Spinal cord (tissue), 10 donors: ENCODE results near the gene SHMT2. TPM values are rescaled to one million over a fixed set of nuclear protein-coding genes. Genes with fewer than 3 reads are reported as not detected.

ENCODE experiments used
- DNase-seq, 6 donors: peaks; one replicate each; pipeline versions ENCODE4 v3.0.0 to v3.0.0-alpha.2; 2013 to 2015; ENCODE audit warnings: low spot score in 6 of 6, low read depth in 4 of 6
- H3K27ac ChIP-seq: one replicate; pipeline ENCODE4 v1.5.1; 2013; ENCODE audit warnings: low read depth, low read length, control low read depth
- H3K27me3 ChIP-seq: one replicate; pipeline ENCODE4 v1.6.1; 2013; ENCODE audit warnings: low read length; ENCODE audit not compliant: control insufficient read depth, insufficient read depth
- H3K36me3 ChIP-seq: one replicate; pipeline ENCODE4 v1.6.1; 2013; ENCODE audit warnings: low read length; ENCODE audit not compliant: control insufficient read depth, insufficient read depth
- H3K4me1 ChIP-seq: one replicate; pipeline ENCODE4 v1.6.1; 2013; ENCODE audit warnings: low read length; ENCODE audit not compliant: control insufficient read depth, insufficient read depth
- H3K4me3 ChIP-seq: one replicate; pipeline ENCODE4 v1.5.1; 2013; ENCODE audit warnings: low read depth, low read length, control low read depth
- H3K9me3 ChIP-seq: one replicate; pipeline ENCODE4 v1.6.1; 2013; ENCODE audit warnings: low read length; ENCODE audit not compliant: control insufficient read depth, insufficient read depth
- WGBS: methylation state at CpG from one replicate; pipeline ENCODE4 v1.1.5; 2013; ENCODE audit warnings: missing lambda C conversion rate; ENCODE audit not compliant: insufficient coverage; 5-methylcytosine and 5-hydroxymethylcytosine counted together
- long read RNA-seq, 4 donors: transcript quantifications; one replicate each; lab custom pipeline, GENCODE V29; 2026
- polyA plus RNA-seq, 2 donors: library from polyadenylated mRNA; unstranded; fragments of 120-200 nt; gene quantifications; one replicate each; pipeline ENCODE4 v1.2.1, GENCODE V29; 2013; ENCODE audit not compliant: insufficient read length in 2 of 2
- total RNA-seq, 2 donors: library from RNA; depleted of rRNA in 1 of 2; stranded (reverse); fragments of 120-200 nt in 1 of 2; fragments of >200 nt in 1 of 2; gene quantifications; one replicate each; pipeline versions ENCODE4 v1.2.3 to v1.2.4, GENCODE V29; 2013 to 2014
- donor health status: healthy.

Gene SHMT2
- 10 to 100 TPM; 37.5 to 61.8 TPM for total RNA-seq
- 10 to 100 TPM; 53.9 to 62.6 TPM for polyA plus RNA-seq
- long read RNA-seq, donor 1, transcript SHMT2-201 (12 exons, 2,537 nt): major isoform, 14 of 63 reads
- long read RNA-seq, donor 1, partial matches to known transcripts: 47 of 63 reads
- long read RNA-seq, donor 1, other reads (novel, unspliced or antisense): 0 of 63 reads
- long read RNA-seq, donor 2, transcript SHMT2-201 (12 exons, 2,537 nt): major isoform, 5 of 5 reads
- long read RNA-seq, donor 2, partial matches to known transcripts: 0 of 5 reads
- long read RNA-seq, donor 2, other reads (novel, unspliced or antisense): 0 of 5 reads
- long read RNA-seq, donor 3, transcript SHMT2-201 (12 exons, 2,537 nt): major isoform, 5 of 7 reads
- long read RNA-seq, donor 3, partial matches to known transcripts: 0 of 7 reads
- long read RNA-seq, donor 3, other reads (novel, unspliced or antisense): 0 of 7 reads
- long read RNA-seq, donor 4, transcript SHMT2-201 (12 exons, 2,537 nt): major isoform, 12 of 16 reads
- long read RNA-seq, donor 4, partial matches to known transcripts: 0 of 16 reads
- long read RNA-seq, donor 4, other reads (novel, unspliced or antisense): 0 of 16 reads

GRCh38 chr12:57229634-57230380, at the start of gene SHMT2:
Gene SHMT2 (plus strand): TSS chr12:57229711. CDS start chr12:57229779, 68 bp downstream.
- peaks cover 46% of the 10 kb centered on the region for H3K36me3 ChIP-seq
- DNase-seq: peak in 5 of 6 donors; percentile 90 to 99 (median 93)
- peaks cover 32% of the 10 kb centered on the region for H3K27me3 ChIP-seq
- H3K27ac ChIP-seq: peak within 1 kb of the TSS; percentile 76
- H3K4me1 ChIP-seq: peaks cover 47% of the 10 kb centered on the region
- no peaks in the 10 kb centered on the region for H3K9me3 ChIP-seq
- peak within 1 kb of the TSS; percentile 73 for H3K4me3 ChIP-seq
- WGBS: under 1% methylated on average over 37 of the region's 42 CpGs

GRCh38 chr12:57180321-57180989, 49.1 kb upstream of the SHMT2 start:
- H3K27ac ChIP-seq: no peak overlapping the region
- H3K9me3 ChIP-seq: no peaks in the 10 kb centered on the region
- WGBS: 95% methylated on average over 18 of the region's 20 CpGs
- no peak for DNase-seq
- H3K4me1 ChIP-seq: peaks cover 4% of the 10 kb centered on the region
- H3K27me3 ChIP-seq: no peaks in the 10 kb centered on the region
- no peak overlapping the region for H3K4me3 ChIP-seq
- H3K36me3 ChIP-seq: peaks cover 97% of the 10 kb centered on the region

- no peak overlapping the region for H3K4me3 ChIP-seq
- DNase-seq: no peak
- H3K4me1 ChIP-seq: no peaks in the 10 kb centered on the region
- H3K27ac ChIP-seq: no peak overlapping the region
- no peaks in the 10 kb centered on the region for H3K9me3 ChIP-seq
- no peaks in the 10 kb centered on the region for H3K27me3 ChIP-seq
- 59% methylated on average over 9 of the region's 9 CpGs for whole genome bisulfite sequencing
- peaks cover 97% of the 10 kb centered on the region for H3K36me3 ChIP-seq
Measured at GRCh38 chr12:57181072-57181471, 48.4 kb upstream of the SHMT2 start.

GRCh38 chr12:57181561-57182155, 47.9 kb upstream of the SHMT2 start:
- H3K36me3 ChIP-seq: peaks cover 97% of the 10 kb centered on the region
- H3K4me3 ChIP-seq: no peak overlapping the region
- no peaks in the 10 kb centered on the region for H3K9me3 ChIP-seq
- H3K27me3 ChIP-seq: no peaks in the 10 kb centered on the region
- H3K27ac ChIP-seq: no peak overlapping the region
- no peaks in the 10 kb centered on the region for H3K4me1 ChIP-seq
- WGBS: 83% methylated on average over 3 of the region's 5 CpGs
- DNase-seq: no peak

- Histone ChIP-seq H3K4me1 (no peaks in the 10 kb centered on the region), H3K36me3 (peaks cover 97% of the 10 kb centered on the region), H3K9me3 (no peaks in the 10 kb centered on the region), H3K27me3 (no peaks in the 10 kb centered on the region), H3K4me3 (no peak overlapping the region), H3K27ac (no peak overlapping the region)
- WGBS: 62% methylated on average over 11 of the region's 13 CpGs
- DNase-seq: peak in 5 of 6 donors; percentile 28 to 85 (median 53)
Measured at GRCh38 chr12:57182918-57183575, 46.5 kb upstream of the SHMT2 start.

- WGBS: 95% methylated on average over 18 of the region's 22 CpGs
- Histone ChIP-seq H3K27me3 (no peaks in the 10 kb centered on the region), H3K4me1 (peaks cover 5% of the 10 kb centered on the region), H3K27ac (no peak overlapping the region), H3K36me3 (peaks cover 97% of the 10 kb centered on the region), H3K4me3 (no peak overlapping the region), H3K9me3 (no peaks in the 10 kb centered on the region)
- no peak for DNase-seq
Measured at GRCh38 chr12:57183939-57184725, 45.4 kb upstream of the SHMT2 start.

- no peak for DNase-seq
- H3K27me3 ChIP-seq: no peaks in the 10 kb centered on the region
- H3K4me3 ChIP-seq: no peak overlapping the region
- no peak overlapping the region for H3K27ac ChIP-seq
- WGBS: 95% methylated on average over 25 of the region's 25 CpGs
- peaks cover 97% of the 10 kb centered on the region for H3K36me3 ChIP-seq
- no peaks in the 10 kb centered on the region for H3K9me3 ChIP-seq
- H3K4me1 ChIP-seq: peaks cover 18% of the 10 kb centered on the region
Measured at GRCh38 chr12:57185403-57185802, 44.1 kb upstream of the SHMT2 start.

GRCh38 chr12:57185906-57186508, 43.5 kb upstream of the SHMT2 start:
- no peak overlapping the region for H3K4me3 ChIP-seq
- DNase-seq: no peak
- peaks cover 97% of the 10 kb centered on the region for H3K36me3 ChIP-seq
- no peaks in the 10 kb centered on the region for H3K9me3 ChIP-seq
- H3K4me1 ChIP-seq: peaks cover 21% of the 10 kb centered on the region
- no peak overlapping the region for H3K27ac ChIP-seq
- 97% methylated on average over 12 of the region's 12 CpGs for WGBS
- no peaks in the 10 kb centered on the region for H3K27me3 ChIP-seq
